Mesenchymal stem cell (in vitro differentiated cells and primary cell): ENCODE results near the gene PAK1IP1. TPM values are rescaled to one million over a fixed set of nuclear protein-coding genes. Genes with fewer than 3 reads are reported as not detected.
A peak's percentile ranks its signal among the peaks of the same experiment; 100 is the strongest.

Source experiments
- DNase-seq: peaks from one replicate; pipeline ENCODE4 v3.0.0-alpha.2; 2013
- H2AFZ ChIP-seq: one replicate; pipeline ENCODE4 v1.6.1; 2013; ENCODE audit warnings: low read depth, mild to moderate bottlenecking, control low read depth, inconsistent platforms, low read length, moderate library complexity
- H2AK5ac ChIP-seq: 2 replicates; pipeline ENCODE4 v1.6.1; 2013; ENCODE audit warnings: low read length, moderate library complexity, mild to moderate bottlenecking, inconsistent platforms; ENCODE audit not compliant: severe bottlenecking
- H2BK120ac ChIP-seq: one replicate; pipeline ENCODE4 v1.6.1; 2013; ENCODE audit warnings: low read depth, mild to moderate bottlenecking, inconsistent platforms, low read length, moderate library complexity
- H2BK12ac ChIP-seq, 2 experiments: one replicate each; pipeline ENCODE4 v1.6.1; 2013; ENCODE audit warnings: inconsistent platforms in 2 of 2, low read length in 2 of 2, mild to moderate bottlenecking in 2 of 2, moderate library complexity in 2 of 2, control low read depth in 1 of 2
- H2BK15ac ChIP-seq: one replicate; pipeline ENCODE4 v1.6.1; 2013; ENCODE audit warnings: mild to moderate bottlenecking, low read depth, inconsistent platforms; ENCODE audit not compliant: poor library complexity, severe bottlenecking
- H2BK5ac ChIP-seq: 2 replicates; pipeline ENCODE4 v1.6.1; 2013; ENCODE audit warnings: low read depth, mild to moderate bottlenecking, low read length, control low read depth, inconsistent platforms; ENCODE audit not compliant: poor library complexity, severe bottlenecking
- H3K14ac ChIP-seq, 2 experiments: one replicate each; pipeline ENCODE4 v1.6.1; 2013; ENCODE audit warnings: inconsistent platforms in 2 of 2, low read length in 2 of 2, control low read depth in 1 of 2, mild to moderate bottlenecking in 1 of 2, moderate library complexity in 1 of 2
- H3K18ac ChIP-seq, 2 experiments: one replicate each; pipeline ENCODE4 v1.6.1; 2013; ENCODE audit warnings: inconsistent platforms in 2 of 2, low read length in 2 of 2, control low read depth in 1 of 2, low read depth in 1 of 2, mild to moderate bottlenecking in 1 of 2
- H3K23ac ChIP-seq, 2 experiments: one replicate each; pipeline ENCODE4 v1.6.1; 2013; ENCODE audit warnings: inconsistent platforms in 2 of 2, low read length in 2 of 2, mild to moderate bottlenecking in 2 of 2, moderate library complexity in 2 of 2, control low read depth in 1 of 2
- H3K27ac ChIP-seq: 2 replicates; pipeline ENCODE4 v1.5.1; 2013; ENCODE audit warnings: mild to moderate bottlenecking, moderate library complexity, low read length, control low read depth, inconsistent platforms; ENCODE audit not compliant: poor library complexity, severe bottlenecking
- H3K27me3 ChIP-seq, 2 experiments: 2 replicates each; pipeline versions ENCODE4 v1.6.1 to v1.7.0; 2013; ENCODE audit warnings: low read length in 2 of 2, mild to moderate bottlenecking in 2 of 2, moderate library complexity in 2 of 2, control low read depth in 1 of 2, inconsistent platforms in 1 of 2; ENCODE audit not compliant: control insufficient read depth in 1 of 2, insufficient read depth in 1 of 2
- H3K36me3 ChIP-seq, 2 experiments: 2 replicates each; pipeline versions ENCODE4 v1.6.1 to v1.7.0; 2013; ENCODE audit warnings: low read length in 2 of 2, control low read depth in 1 of 2, inconsistent platforms in 1 of 2, low read depth in 1 of 2, mild to moderate bottlenecking in 1 of 2; ENCODE audit not compliant: insufficient read depth in 2 of 2, control insufficient read depth in 1 of 2
- H3K4ac ChIP-seq, 2 experiments: one replicate each; pipeline ENCODE4 v1.6.1; 2013; ENCODE audit warnings: inconsistent platforms in 2 of 2, low read length in 2 of 2, mild to moderate bottlenecking in 2 of 2, moderate library complexity in 2 of 2, control low read depth in 1 of 2, low read depth in 1 of 2
- H3K4me1 ChIP-seq: 2 replicates; pipeline ENCODE4 v1.6.1; 2013; ENCODE audit warnings: low read depth, low read length, control low read depth; ENCODE audit not compliant: control insufficient read depth, insufficient read depth
- H3K4me2 ChIP-seq: 2 replicates; pipeline ENCODE4 v1.6.1; 2013; ENCODE audit warnings: low read length, mild to moderate bottlenecking, inconsistent platforms; ENCODE audit not compliant: poor library complexity, severe bottlenecking
- H3K4me3 ChIP-seq, 2 experiments: 2 replicates each; pipeline versions ENCODE4 v1.5.1 to v1.7.0; 2013; ENCODE audit warnings: low read length in 2 of 2, mild to moderate bottlenecking in 2 of 2, control low read depth in 1 of 2, low read depth in 1 of 2; ENCODE audit not compliant: insufficient read depth in 1 of 2
- H3K79me1 ChIP-seq: replicated peaks from 2 replicates; pipeline ENCODE4 v1.6.1; 2013; ENCODE audit warnings: mild to moderate bottlenecking, control low read depth, low read length, inconsistent platforms; ENCODE audit not compliant: poor library complexity, severe bottlenecking
- H3K9ac ChIP-seq: 2 replicates; pipeline ENCODE4 v1.7.0; 2013; ENCODE audit warnings: mild to moderate bottlenecking, low read length, moderate library complexity
- H3K9me3 ChIP-seq: 2 replicates; pipeline ENCODE4 v1.7.0; 2013; ENCODE audit warnings: mild to moderate bottlenecking, low read length; ENCODE audit not compliant: control insufficient read depth
- H4K8ac ChIP-seq: one replicate; pipeline ENCODE4 v1.6.1; 2013; ENCODE audit warnings: inconsistent platforms, mild to moderate bottlenecking, low read length, moderate library complexity
- H4K91ac ChIP-seq: one replicate; pipeline ENCODE4 v1.6.1; 2013; ENCODE audit warnings: mild to moderate bottlenecking, low read length, inconsistent platforms
- WGBS: methylation state at CpG from one replicate; pipeline ENCODE4 v1.1.7; 2013; ENCODE audit warnings: mixed read lengths; 5-methylcytosine and 5-hydroxymethylcytosine counted together
- polyA plus RNA-seq, 2 experiments: library from polyadenylated mRNA; stranded (reverse); fragments of 200-250 nt; gene quantifications; one replicate each; pipeline ENCODE4 v1.2.3, GENCODE V29; 2013

The PAK1IP1 gene, protein sequence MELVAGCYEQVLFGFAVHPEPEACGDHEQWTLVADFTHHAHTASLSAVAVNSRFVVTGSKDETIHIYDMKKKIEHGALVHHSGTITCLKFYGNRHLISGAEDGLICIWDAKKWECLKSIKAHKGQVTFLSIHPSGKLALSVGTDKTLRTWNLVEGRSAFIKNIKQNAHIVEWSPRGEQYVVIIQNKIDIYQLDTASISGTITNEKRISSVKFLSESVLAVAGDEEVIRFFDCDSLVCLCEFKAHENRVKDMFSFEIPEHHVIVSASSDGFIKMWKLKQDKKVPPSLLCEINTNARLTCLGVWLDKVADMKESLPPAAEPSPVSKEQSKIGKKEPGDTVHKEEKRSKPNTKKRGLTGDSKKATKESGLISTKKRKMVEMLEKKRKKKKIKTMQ
- polyA plus RNA-seq (2013, experiment 1 of 2), result 22.4 TPM
- polyA plus RNA-seq (2013, experiment 2 of 2), result 23.4 TPM

DNA sequence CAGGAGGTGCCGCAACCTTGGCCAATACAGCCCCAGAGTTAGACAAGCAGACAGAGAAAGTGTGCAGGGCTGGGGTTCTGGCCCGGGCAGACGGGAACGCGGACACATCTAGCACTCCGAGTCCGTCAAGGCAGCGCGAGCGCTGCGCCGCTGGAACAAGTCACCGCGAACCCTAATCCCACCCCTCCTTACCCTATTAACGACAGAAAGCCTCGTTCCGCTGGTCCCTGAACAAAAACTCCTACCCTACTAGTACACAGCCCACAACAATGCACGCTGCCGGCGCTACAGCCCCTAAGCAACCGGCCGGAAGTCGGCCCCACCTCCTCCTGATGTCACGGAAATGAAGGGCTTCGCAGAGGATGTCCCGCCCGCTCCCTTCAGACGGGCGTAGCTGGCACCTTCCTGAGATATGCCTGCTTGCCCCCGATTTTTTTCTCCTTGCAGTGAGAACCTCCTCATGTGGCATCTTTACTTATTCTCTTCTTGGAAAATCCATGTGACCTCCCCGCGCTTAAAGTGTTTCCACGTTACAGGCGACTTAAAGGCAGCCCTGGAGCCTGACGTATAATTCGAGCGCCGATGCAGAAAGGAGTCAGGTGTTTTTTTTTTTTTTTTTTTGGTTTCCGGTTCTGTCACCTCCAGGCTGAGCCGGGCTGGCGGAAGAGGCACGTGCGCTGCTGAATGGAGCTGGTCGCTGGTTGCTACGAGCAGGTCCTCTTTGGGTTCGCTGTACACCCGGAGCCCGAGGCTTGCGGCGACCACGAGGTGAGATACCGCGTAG lies at the start of gene PAK1IP1, which contains the start of gene C6orf52:
PAK1IP1 (plus strand) TSS at position 671 of the 784 bp plus-strand sequence; CDS start at position 685, 14 bp downstream.
C6orf52 (minus strand) TSS at position 315 of the 784 bp plus-strand sequence. CDS start 7,066 bp downstream, outside the sequence.
- H3K4ac ChIP-seq, result peak within 1 kb of the TSS; percentile 90 to 92
- peak within 1 kb of the TSS; percentile 87 for H2BK5ac ChIP-seq
- H3K4me3 ChIP-seq, result peak within 1 kb of the TSS; percentile 91
- H2BK120ac ChIP-seq, result no peak within 1 kb of the TSS
- peak within 1 kb of the TSS; percentile 98 for H3K27ac ChIP-seq
- H3K9ac ChIP-seq, result peak within 1 kb of the TSS; percentile 98
- peak; percentile 96 for DNase-seq
- peak within 1 kb of the TSS; percentile 94 for H3K4me2 ChIP-seq
- H2AK5ac ChIP-seq, result peak within 1 kb of the TSS; percentile 74
- peaks cover 19% of the 10 kb centered on the region for H3K79me1 ChIP-seq
- H3K9me3 ChIP-seq, result no peaks in the 10 kb centered on the region
- peak within 1 kb of the TSS in 1 of 2 experiments; percentile 73 for H3K23ac ChIP-seq
- H4K8ac ChIP-seq, result peak within 1 kb of the TSS; percentile 94
- H3K36me3 ChIP-seq, result peaks cover 15 to 21% of the 10 kb centered on the region in 2 experiments
- under 1% methylated on average over 53 of the region's 53 CpGs for WGBS
- peak within 1 kb of the TSS; percentile 30 for H4K91ac ChIP-seq
- peak within 1 kb of the TSS; percentile 79 to 99 for H3K18ac ChIP-seq
- peaks cover 4% of the 10 kb centered on the region for H3K4me1 ChIP-seq
- peak within 1 kb of the TSS in 1 of 2 experiments; percentile 10 for H2BK12ac ChIP-seq
- peak within 1 kb of the TSS; percentile 85 for H2AFZ ChIP-seq
- peak within 1 kb of the TSS in 1 of 2 experiments; percentile 96 for H3K14ac ChIP-seq
- H2BK15ac ChIP-seq, result no peak within 1 kb of the TSS
- no peaks in the 10 kb centered on the region for H3K27me3 ChIP-seq

DNA sequence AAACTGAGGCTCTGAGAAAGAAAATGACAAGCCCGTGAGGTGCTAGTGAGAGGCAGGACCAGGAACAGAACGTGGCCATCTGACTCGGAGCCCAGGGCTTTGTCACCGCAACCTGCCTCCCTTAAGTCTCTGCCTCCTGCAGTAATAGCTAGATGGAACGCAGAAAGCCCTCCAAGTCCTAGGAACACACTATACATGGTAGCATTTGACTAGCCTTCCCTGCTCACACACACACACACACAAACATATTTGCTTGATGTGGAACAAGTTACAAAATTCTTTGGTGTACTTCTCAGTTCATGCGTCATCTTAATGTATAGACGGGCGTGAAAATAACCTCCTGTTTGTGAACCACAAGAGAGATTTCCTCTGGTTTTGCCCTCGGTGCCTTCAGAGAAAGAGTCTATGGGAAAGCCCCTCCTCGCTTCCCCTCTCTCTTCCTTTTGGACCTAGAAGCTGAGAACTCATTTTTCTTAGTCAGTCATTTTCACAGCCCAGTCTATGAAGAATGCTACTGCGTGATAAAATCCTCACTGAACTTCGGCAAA lies 39.2 kb upstream of the PAK1IP1 start:
- 92% methylated on average over 12 of the region's 12 CpGs for WGBS
- Histone ChIP-seq H2AK5ac (no peak overlapping the region), H3K18ac (no peak overlapping the region), H3K4me1 (peaks cover 8% of the 10 kb centered on the region), H2AFZ (no peak overlapping the region), H2BK12ac (no peak overlapping the region), H3K79me1 (no peaks in the 10 kb centered on the region), H3K9me3 (no peaks in the 10 kb centered on the region), H3K27me3 (no peaks in the 10 kb centered on the region), H3K36me3 (no peaks in the 10 kb centered on the region), H4K8ac (no peak overlapping the region), H3K4me2 (no peak overlapping the region), H3K9ac (no peak overlapping the region), H3K23ac (no peak overlapping the region), H4K91ac (no peak overlapping the region), H3K27ac (no peak overlapping the region), H2BK120ac (no peak overlapping the region), H3K4ac (no peak overlapping the region), H3K4me3 (no peak overlapping the region), H2BK15ac (no peak overlapping the region), H2BK5ac (no peak overlapping the region), H3K14ac (no peak overlapping the region)
- no peak for DNase-seq

DNA sequence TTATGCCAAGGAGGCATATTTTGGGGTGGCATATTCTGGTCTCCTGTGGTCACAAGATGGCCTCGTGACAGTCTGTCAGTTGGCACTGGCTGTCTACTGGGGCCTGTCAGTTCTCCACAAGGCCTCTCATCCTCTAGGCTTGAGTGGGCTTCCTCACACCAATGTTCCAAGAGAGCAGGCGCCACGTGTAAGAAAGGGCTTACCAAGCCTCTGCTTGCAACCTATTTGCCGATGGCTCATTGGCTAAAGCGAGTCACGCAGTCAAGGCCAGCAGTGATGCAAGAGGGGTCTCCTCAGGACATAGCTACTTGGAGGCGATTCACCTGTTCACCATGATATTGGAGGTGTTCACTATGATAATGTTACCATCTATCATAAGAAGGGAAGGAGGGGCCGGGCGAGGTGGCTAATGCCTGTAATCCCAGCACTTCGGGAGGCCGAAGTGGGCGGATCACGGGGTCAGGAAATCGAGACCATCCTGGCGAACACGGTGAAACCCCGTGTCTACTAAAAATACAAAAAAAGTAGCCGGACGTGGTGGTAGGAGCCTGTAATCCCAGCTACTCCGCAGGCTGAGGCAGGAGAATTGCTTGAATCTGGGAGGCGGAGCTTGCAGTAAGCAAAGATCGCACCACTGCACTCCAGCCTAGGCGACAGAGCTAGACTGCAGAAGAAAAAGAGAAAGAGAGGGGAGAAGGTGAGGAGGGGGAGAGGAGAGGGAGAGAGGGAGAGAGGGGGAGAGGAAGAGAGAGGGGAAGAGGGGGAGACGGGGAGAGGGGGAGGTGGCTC lies 35.7 kb upstream of the PAK1IP1 start:
- 62% methylated on average over 22 of the region's 24 CpGs for WGBS
- peak overlapping the region; percentile 33 to 56 for H3K4me3 ChIP-seq
- no peak overlapping the region for H3K9ac ChIP-seq
- H3K4me1 ChIP-seq, result peaks cover 8% of the 10 kb centered on the region
- H3K18ac ChIP-seq, result no peak overlapping the region
- no peak overlapping the region for H2BK120ac ChIP-seq
- H3K27me3 ChIP-seq, result no peaks in the 10 kb centered on the region
- H2BK12ac ChIP-seq, result no peak overlapping the region
- peak overlapping the region; percentile 66 for H3K4me2 ChIP-seq
- no peak overlapping the region for H3K14ac ChIP-seq
- H3K4ac ChIP-seq, result peak overlapping the region; percentile 7 to 25
- peak overlapping the region; percentile 94 for H2AFZ ChIP-seq
- no peak overlapping the region for H4K91ac ChIP-seq
- H2AK5ac ChIP-seq, result no peak overlapping the region
- no peaks in the 10 kb centered on the region for H3K36me3 ChIP-seq
- no peak overlapping the region for H3K27ac ChIP-seq
- H2BK15ac ChIP-seq, result no peak overlapping the region
- no peak overlapping the region for H2BK5ac ChIP-seq
- H4K8ac ChIP-seq, result peak overlapping the region; percentile 66
- peak; percentile 3 for DNase-seq
- no peak overlapping the region for H3K23ac ChIP-seq
- no peaks in the 10 kb centered on the region for H3K9me3 ChIP-seq
- H3K79me1 ChIP-seq, result peaks cover 2% of the 10 kb centered on the region
